Mesenchymal stem cell (in vitro differentiated cells and primary cell): ENCODE measurements around the gene UBE2E2.

Experiments used
- DNase-seq: peaks from one replicate; pipeline ENCODE4 v3.0.0-alpha.2; 2013
- H2AFZ ChIP-seq: one replicate; pipeline ENCODE4 v1.6.1; 2013; ENCODE audit warnings: low read depth, mild to moderate bottlenecking, control low read depth, inconsistent platforms, low read length, moderate library complexity
- H2AK5ac ChIP-seq: 2 replicates; pipeline ENCODE4 v1.6.1; 2013; ENCODE audit warnings: low read length, moderate library complexity, mild to moderate bottlenecking, inconsistent platforms; ENCODE audit not compliant: severe bottlenecking
- H2BK120ac ChIP-seq: one replicate; pipeline ENCODE4 v1.6.1; 2013; ENCODE audit warnings: low read depth, mild to moderate bottlenecking, inconsistent platforms, low read length, moderate library complexity
- H2BK12ac ChIP-seq, 2 experiments: one replicate each; pipeline ENCODE4 v1.6.1; 2013; ENCODE audit warnings: inconsistent platforms in 2 of 2, low read length in 2 of 2, mild to moderate bottlenecking in 2 of 2, moderate library complexity in 2 of 2, control low read depth in 1 of 2
- H2BK15ac ChIP-seq: one replicate; pipeline ENCODE4 v1.6.1; 2013; ENCODE audit warnings: mild to moderate bottlenecking, low read depth, inconsistent platforms; ENCODE audit not compliant: poor library complexity, severe bottlenecking
- H2BK5ac ChIP-seq: 2 replicates; pipeline ENCODE4 v1.6.1; 2013; ENCODE audit warnings: low read depth, mild to moderate bottlenecking, low read length, control low read depth, inconsistent platforms; ENCODE audit not compliant: poor library complexity, severe bottlenecking
- H3K14ac ChIP-seq, 2 experiments: one replicate each; pipeline ENCODE4 v1.6.1; 2013; ENCODE audit warnings: inconsistent platforms in 2 of 2, low read length in 2 of 2, control low read depth in 1 of 2, mild to moderate bottlenecking in 1 of 2, moderate library complexity in 1 of 2
- H3K18ac ChIP-seq, 2 experiments: one replicate each; pipeline ENCODE4 v1.6.1; 2013; ENCODE audit warnings: inconsistent platforms in 2 of 2, low read length in 2 of 2, control low read depth in 1 of 2, low read depth in 1 of 2, mild to moderate bottlenecking in 1 of 2
- H3K23ac ChIP-seq, 2 experiments: one replicate each; pipeline ENCODE4 v1.6.1; 2013; ENCODE audit warnings: inconsistent platforms in 2 of 2, low read length in 2 of 2, mild to moderate bottlenecking in 2 of 2, moderate library complexity in 2 of 2, control low read depth in 1 of 2
- H3K27ac ChIP-seq: 2 replicates; pipeline ENCODE4 v1.5.1; 2013; ENCODE audit warnings: mild to moderate bottlenecking, moderate library complexity, low read length, control low read depth, inconsistent platforms; ENCODE audit not compliant: poor library complexity, severe bottlenecking
- H3K27me3 ChIP-seq, 2 experiments: 2 replicates each; pipeline versions ENCODE4 v1.6.1 to v1.7.0; 2013; ENCODE audit warnings: low read length in 2 of 2, mild to moderate bottlenecking in 2 of 2, moderate library complexity in 2 of 2, control low read depth in 1 of 2, inconsistent platforms in 1 of 2; ENCODE audit not compliant: control insufficient read depth in 1 of 2, insufficient read depth in 1 of 2
- H3K36me3 ChIP-seq, 2 experiments: 2 replicates each; pipeline versions ENCODE4 v1.6.1 to v1.7.0; 2013; ENCODE audit warnings: low read length in 2 of 2, control low read depth in 1 of 2, inconsistent platforms in 1 of 2, low read depth in 1 of 2, mild to moderate bottlenecking in 1 of 2; ENCODE audit not compliant: insufficient read depth in 2 of 2, control insufficient read depth in 1 of 2
- H3K4ac ChIP-seq, 2 experiments: one replicate each; pipeline ENCODE4 v1.6.1; 2013; ENCODE audit warnings: inconsistent platforms in 2 of 2, low read length in 2 of 2, mild to moderate bottlenecking in 2 of 2, moderate library complexity in 2 of 2, control low read depth in 1 of 2, low read depth in 1 of 2
- H3K4me1 ChIP-seq: 2 replicates; pipeline ENCODE4 v1.6.1; 2013; ENCODE audit warnings: low read depth, low read length, control low read depth; ENCODE audit not compliant: control insufficient read depth, insufficient read depth
- H3K4me2 ChIP-seq: 2 replicates; pipeline ENCODE4 v1.6.1; 2013; ENCODE audit warnings: low read length, mild to moderate bottlenecking, inconsistent platforms; ENCODE audit not compliant: poor library complexity, severe bottlenecking
- H3K4me3 ChIP-seq, 2 experiments: 2 replicates each; pipeline versions ENCODE4 v1.5.1 to v1.7.0; 2013; ENCODE audit warnings: low read length in 2 of 2, mild to moderate bottlenecking in 2 of 2, control low read depth in 1 of 2, low read depth in 1 of 2; ENCODE audit not compliant: insufficient read depth in 1 of 2
- H3K79me1 ChIP-seq: replicated peaks from 2 replicates; pipeline ENCODE4 v1.6.1; 2013; ENCODE audit warnings: mild to moderate bottlenecking, control low read depth, low read length, inconsistent platforms; ENCODE audit not compliant: poor library complexity, severe bottlenecking
- H3K9ac ChIP-seq: 2 replicates; pipeline ENCODE4 v1.7.0; 2013; ENCODE audit warnings: mild to moderate bottlenecking, low read length, moderate library complexity
- H3K9me3 ChIP-seq: 2 replicates; pipeline ENCODE4 v1.7.0; 2013; ENCODE audit warnings: mild to moderate bottlenecking, low read length; ENCODE audit not compliant: control insufficient read depth
- H4K8ac ChIP-seq: one replicate; pipeline ENCODE4 v1.6.1; 2013; ENCODE audit warnings: inconsistent platforms, mild to moderate bottlenecking, low read length, moderate library complexity
- H4K91ac ChIP-seq: one replicate; pipeline ENCODE4 v1.6.1; 2013; ENCODE audit warnings: mild to moderate bottlenecking, low read length, inconsistent platforms
- WGBS: methylation state at CpG from one replicate; pipeline ENCODE4 v1.1.7; 2013; ENCODE audit warnings: mixed read lengths; 5-methylcytosine and 5-hydroxymethylcytosine counted together

UBE2E2 gene

DNA sequence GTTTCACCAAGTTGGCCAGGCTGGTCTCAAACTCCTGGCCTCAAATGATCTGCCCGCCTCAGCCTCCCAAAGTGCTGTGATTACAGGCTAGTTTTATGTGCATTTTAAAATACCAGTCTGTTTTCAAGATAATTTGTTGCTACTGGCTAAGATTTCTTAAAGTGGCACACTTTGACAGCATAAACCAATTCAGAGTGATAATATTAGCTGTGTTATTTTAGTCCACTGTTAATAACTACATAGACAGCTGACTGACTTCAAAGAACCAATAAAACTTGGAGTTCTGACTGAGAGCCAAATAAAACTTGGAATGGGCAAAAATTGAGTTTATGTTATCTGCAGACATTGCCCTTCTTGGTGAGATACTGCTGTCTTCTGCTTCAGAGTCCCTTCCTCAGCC, 291.8 kb downstream of the UBE2E2 start:
- Histone ChIP-seq H3K18ac (no peak overlapping the region), H3K9ac (no peak overlapping the region), H2BK5ac (no peak overlapping the region), H3K36me3 (no peaks in the 10 kb centered on the region), H2BK120ac (no peak overlapping the region), H3K27ac (no peak overlapping the region), H3K27me3 (no peaks in the 10 kb centered on the region), H3K4me2 (no peak overlapping the region), H4K8ac (no peak overlapping the region), H2AK5ac (no peak overlapping the region), H3K9me3 (no peaks in the 10 kb centered on the region), H2BK15ac (no peak overlapping the region), H3K14ac (no peak overlapping the region), H2AFZ (no peak overlapping the region), H3K23ac (no peak overlapping the region), H3K79me1 (peaks cover 15% of the 10 kb centered on the region), H4K91ac (no peak overlapping the region), H3K4me1 (no peaks in the 10 kb centered on the region), H2BK12ac (no peak overlapping the region), H3K4ac (no peak overlapping the region), H3K4me3 (no peak overlapping the region)
- no CpG with 5 or more reads among the region's 1 CpG for WGBS
- DNase-seq = no peak

DNA sequence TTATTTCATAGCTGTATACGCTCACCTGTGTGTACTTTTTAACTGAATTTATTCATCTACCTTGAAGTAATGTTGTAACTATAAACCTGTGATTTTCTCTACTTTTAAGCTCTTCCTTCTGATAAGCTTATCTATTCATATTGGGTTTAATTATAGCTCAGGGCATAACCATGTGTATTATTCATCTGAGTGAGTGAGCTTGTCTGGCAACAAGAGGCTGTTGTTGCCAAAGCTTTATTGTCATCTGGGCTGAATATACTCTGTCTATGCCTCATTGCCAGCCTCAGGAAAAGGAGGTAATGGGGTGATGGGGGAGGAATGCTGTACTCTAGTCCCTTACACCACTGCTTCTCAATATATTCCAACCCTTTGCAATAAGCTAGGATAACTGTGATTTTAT, 292.4 kb downstream of the UBE2E2 start:
- WGBS = no CpG with 5 or more reads among the region's 1 CpG
- H3K4me1 ChIP-seq = no peaks in the 10 kb centered on the region
- no peak overlapping the region for H2AFZ ChIP-seq
- H3K79me1 ChIP-seq = peaks cover 16% of the 10 kb centered on the region
- H3K27me3 ChIP-seq = no peaks in the 10 kb centered on the region
- H3K4me2 ChIP-seq = no peak overlapping the region
- H3K23ac ChIP-seq = no peak overlapping the region
- H4K91ac ChIP-seq = no peak overlapping the region
- H3K4me3 ChIP-seq = no peak overlapping the region
- no peak overlapping the region for H2BK120ac ChIP-seq
- H3K9me3 ChIP-seq = no peaks in the 10 kb centered on the region
- no peak overlapping the region for H3K18ac ChIP-seq
- H4K8ac ChIP-seq = no peak overlapping the region
- no peak for DNase-seq
- H3K14ac ChIP-seq = no peak overlapping the region
- no peak overlapping the region for H3K27ac ChIP-seq
- no peak overlapping the region for H3K4ac ChIP-seq
- no peak overlapping the region for H3K9ac ChIP-seq
- H2BK5ac ChIP-seq = no peak overlapping the region
- no peak overlapping the region for H2BK12ac ChIP-seq
- H2AK5ac ChIP-seq = no peak overlapping the region
- H2BK15ac ChIP-seq = no peak overlapping the region
- H3K36me3 ChIP-seq = peaks cover 0 to 1% of the 10 kb centered on the region in 2 experiments

- H2BK120ac ChIP-seq = no peak overlapping the region
- DNase-seq = no peak
- no peak overlapping the region for H2BK15ac ChIP-seq
- peaks cover 0 to 8% of the 10 kb centered on the region in 2 experiments for H3K36me3 ChIP-seq
- no peak overlapping the region for H3K4me2 ChIP-seq
- no peak overlapping the region for H2AFZ ChIP-seq
- H3K18ac ChIP-seq = no peak overlapping the region
- 89% methylated on average over 1 of the region's 1 CpG for WGBS
- no peak overlapping the region for H3K14ac ChIP-seq
- no peak overlapping the region for H4K8ac ChIP-seq
- H3K23ac ChIP-seq = no peak overlapping the region
- no peak overlapping the region for H4K91ac ChIP-seq
- H3K9ac ChIP-seq = no peak overlapping the region
- no peaks in the 10 kb centered on the region for H3K4me1 ChIP-seq
- H3K27ac ChIP-seq = no peak overlapping the region
- H3K9me3 ChIP-seq = no peaks in the 10 kb centered on the region
- H3K79me1 ChIP-seq = peaks cover 14% of the 10 kb centered on the region
- no peak overlapping the region for H3K4me3 ChIP-seq
- H2BK5ac ChIP-seq = no peak overlapping the region
- no peak overlapping the region for H2BK12ac ChIP-seq
- no peak overlapping the region for H3K4ac ChIP-seq
- no peak overlapping the region for H2AK5ac ChIP-seq
- H3K27me3 ChIP-seq = no peaks in the 10 kb centered on the region
These were observed 293.0 kb downstream of the UBE2E2 start for GRCh38 chr3:23496165-23496564.

- no peak for DNase-seq
- no peak overlapping the region for H4K8ac ChIP-seq
- no peak overlapping the region for H3K18ac ChIP-seq
- H3K14ac ChIP-seq = no peak overlapping the region
- peaks cover 0 to 8% of the 10 kb centered on the region in 2 experiments for H3K36me3 ChIP-seq
- no peaks in the 10 kb centered on the region for H3K4me1 ChIP-seq
- H3K9ac ChIP-seq = no peak overlapping the region
- H3K4ac ChIP-seq = no peak overlapping the region
- no peaks in the 10 kb centered on the region for H3K27me3 ChIP-seq
- H3K9me3 ChIP-seq = no peaks in the 10 kb centered on the region
- H3K23ac ChIP-seq = no peak overlapping the region
- H3K79me1 ChIP-seq = peaks cover 6% of the 10 kb centered on the region
- H2BK5ac ChIP-seq = no peak overlapping the region
- H2AK5ac ChIP-seq = no peak overlapping the region
- no peak overlapping the region for H2BK120ac ChIP-seq
- H2BK15ac ChIP-seq = no peak overlapping the region
- no peak overlapping the region for H2BK12ac ChIP-seq
- 95% methylated on average over 5 of the region's 5 CpGs for WGBS
- no peak overlapping the region for H3K4me3 ChIP-seq
- no peak overlapping the region for H4K91ac ChIP-seq
- no peak overlapping the region for H2AFZ ChIP-seq
- H3K27ac ChIP-seq = no peak overlapping the region
- H3K4me2 ChIP-seq = no peak overlapping the region
These were observed 294.0 kb downstream of the UBE2E2 start for GRCh38 chr3:23497156-23497555.
